Heart right ventricle (tissue), 16 donors: Measurements from ENCODE around the gene ZNF182. TPM values are rescaled to one million over a fixed set of nuclear protein-coding genes. Genes with fewer than 3 reads are reported as not detected.

Source experiments
- ATAC-seq, 8 donors: fragments of 200-7000 bp; cut with Tn5 transposase; one replicate each; pipeline ENCODE4 v1.9.1; 2020; ENCODE audit warnings: mild to moderate bottlenecking in 8 of 8, moderate library complexity in 8 of 8, moderate number of reproducible peaks in 1 of 8
- DNase-seq, 2 donors: peaks; one replicate each; pipeline ENCODE4 v3.0.0-alpha.2; 2020
- H3K27ac ChIP-seq, 10 donors: fragments of 200-600 bp; sonication (generic) in 2 of 10; one replicate each; pipeline versions ENCODE4 v1.5.0 to v1.8.0; 2020 to 2022; ENCODE audit warnings: mild to moderate bottlenecking in 3 of 10
- H3K27me3 ChIP-seq, 7 donors: fragments of 200-600 bp; one replicate each; pipeline ENCODE4 v1.8.0; 2021 to 2022; ENCODE audit warnings: mild to moderate bottlenecking in 2 of 7
- H3K36me3 ChIP-seq, 9 donors: fragments of 200-600 bp; sonication (generic) in 1 of 9; one replicate each; pipeline versions ENCODE4 v1.5.0 to v1.8.0; 2020 to 2022; ENCODE audit warnings: mild to moderate bottlenecking in 2 of 9
- H3K4me1 ChIP-seq, 9 donors: fragments of 200-600 bp; sonication (generic) in 1 of 9; one replicate each; pipeline versions ENCODE4 v1.5.0 to v1.8.0; 2020 to 2022; ENCODE audit warnings: mild to moderate bottlenecking in 4 of 9
- H3K4me3 ChIP-seq, 10 donors: fragments of 200-600 bp; sonication (generic) in 2 of 10; one replicate each; pipeline versions ENCODE4 v1.5.0 to v1.8.0; 2020 to 2022; ENCODE audit warnings: mild to moderate bottlenecking in 7 of 10, moderate library complexity in 2 of 10
- H3K9me3 ChIP-seq, 11 donors: fragments of 200-600 bp in 10 of 11; sonication (generic) in 2 of 11; one replicate each; pipeline versions ENCODE4 v1.5.0 to v1.8.0; 2013 to 2022; ENCODE audit warnings: mild to moderate bottlenecking in 2 of 11, control low read depth in 1 of 11, moderate library complexity in 1 of 11
- CTCF ChIP-seq, 9 donors: fragments of 200-600 bp; sonication (generic) in 2 of 9; IDR thresholded peaks; one replicate each; pipeline versions ENCODE4 v1.5.0 to v1.8.0; 2021 to 2022; ENCODE audit warnings: antibody characterized with exemption in 9 of 9, mild to moderate bottlenecking in 5 of 9, moderate library complexity in 1 of 9
- WGBS, 2 donors: extraction: QIAGEN DNeasy Blood & Tissue Kit; methylation state at CpG; one replicate each; pipeline ENCODE4 v1.1.7; 2013; ENCODE audit warnings: inconsistent platforms in 1 of 2; 5-methylcytosine and 5-hydroxymethylcytosine counted together
- intact Hi-C, 10 donors: fragments of 100-400 bp; cut with DNase I; formaldehyde crosslinking; loops; one replicate each; pipeline versions ENCODE4 v1.11.1 to v1.14.2; 2022
- polyA plus RNA-seq, 2 donors: library from polyadenylated mRNA; stranded (reverse); fragments of 200-250 nt; gene quantifications; one replicate each; pipeline ENCODE4 v1.2.3, GENCODE V29; 2013
- total RNA-seq, 10 donors: library from RNA; stranded (reverse); fragmentation: NEBNext Ultra II Directional in 3 of 10; extraction: Animal tissue kit (Norgen Biotek cat#: 25700) in 3 of 10; gene quantifications; one replicate each; pipeline versions ENCODE4 v1.2.1 to v1.2.4, GENCODE V29; 2021 to 2023
- donor health status: Arrhythmogenic right ventricular cardiomyopathy.
- donor health status: ischemic (EF 13 %, LVEDD 7.1; RV severe dilation, severe dysfunction).
- donor health status: healthy with polysubstance abuse.
- donor health status: DM: no; HTN: yes; CAD: no.
- donor health status: DM: no; HTN: no; CAD: no.
- donor health status: ischemic (EF 25% LVEDD 6.9; RV normal size, moderate dysfunction).
- donor health status: ischemic (EF 25% LVEDD 5.7; RV mildly dilated, moderate dysfunction).
- donor health status: healthy.
- donor health status: DM: yes; HTN: yes; CAD: no.
- donor health status: Ischemic cardiomyopathy.
- donor health status: ischemic (EF 35%, LVEDD 5.7; RV mildly dilated, moderate dysfunction).
- donor health status: nonischemic (EF 11% LVEDD 7.7; RV severe dilation, severe dysfunction).
- donor health status: DM: yes; HTN: yes; CAD: no.
- donor health status: PGD.
- donor health status: ischemic (EF 29% LVEDD 5.4; RV normal size, mild dysfunction).
- donor health status: nonischemic (EF 23%, LVEDD 6.1; RV moderate dilation, normal function).

Gene ZNF182
- total and polyA plus RNA-seq, 12 donors, result 1.6 to 4.3 (median 3.1) TPM

- peaks cover 0 to 6% (median 0%) of the 10 kb centered on the region in 9 donors for H3K4me1 ChIP-seq
- H3K4me3 ChIP-seq, result no peak overlapping the region
- H3K27me3 ChIP-seq, result no peaks in the 10 kb centered on the region
- intact Hi-C loops, result no loop called here
- peaks cover 0 to 40% (median 0%) of the 10 kb centered on the region in 11 donors for H3K9me3 ChIP-seq
- ATAC-seq, result no peak
- no peak for DNase-seq
- H3K27ac ChIP-seq, result no peak overlapping the region
- peaks cover 0 to 33% (median 0%) of the 10 kb centered on the region in 9 donors for H3K36me3 ChIP-seq
- 95 to 100% methylated on average over 2 of the region's 2 CpGs for WGBS, 2 donors
- TF ChIP-seq CTCF (IDR thresholded peaks at IDR 0.05), result no peak
Observed at GRCh38 chrX:47992669-47993068, 11.1 kb downstream of the ZNF182 start.

- Histone ChIP-seq H3K27ac (no peak overlapping the region), H3K4me3 (no peak overlapping the region), H3K4me1 (peaks cover 0 to 6% (median 0%) of the 10 kb centered on the region in 9 donors), H3K9me3 (peaks cover 0 to 37% (median 0%) of the 10 kb centered on the region in 11 donors), H3K27me3 (no peaks in the 10 kb centered on the region), H3K36me3 (peaks cover 0 to 36% (median 0%) of the 10 kb centered on the region in 9 donors)
- 47 to 67% methylated on average over 1 of the region's 1 CpG for WGBS, 2 donors
- DNase-seq, result no peak
- ATAC-seq, result no peak
- no peak for TF ChIP-seq CTCF (IDR thresholded peaks at IDR 0.05)
- intact Hi-C loops, result no loop called here
Observed at GRCh38 chrX:47992095-47992380, 11.8 kb downstream of the ZNF182 start.

- ATAC-seq (no peak), DNase-seq (no peak)
- intact Hi-C loops, result no loop called here
- H3K4me3 ChIP-seq, result no peak overlapping the region
- no peak for TF ChIP-seq CTCF (IDR thresholded peaks at IDR 0.05)
- 79% methylated on average over 5 of the region's 5 CpGs for WGBS, 2 donors
- peaks cover 0 to 37% (median 0%) of the 10 kb centered on the region in 11 donors for H3K9me3 ChIP-seq
- H3K36me3 ChIP-seq, result peaks cover 0 to 35% (median 0%) of the 10 kb centered on the region in 9 donors
- H3K27ac ChIP-seq, result no peak overlapping the region
- H3K27me3 ChIP-seq, result no peaks in the 10 kb centered on the region
- peaks cover 0 to 6% (median 0%) of the 10 kb centered on the region in 9 donors for H3K4me1 ChIP-seq
Observed at GRCh38 chrX:47991263-47992094, 12.3 kb downstream of the ZNF182 start.

GRCh38 chrX:47976254-47977151 lies 27.3 kb downstream of the ZNF182 start:
- 98% methylated on average over 6 of the region's 6 CpGs for WGBS, 2 donors
- no peak for TF ChIP-seq CTCF (IDR thresholded peaks at IDR 0.05)
- no peak overlapping the region for H3K4me3 ChIP-seq
- ATAC-seq (no peak), DNase-seq (no peak)
- no peaks in the 10 kb centered on the region for H3K27me3 ChIP-seq
- no peak overlapping the region for H3K27ac ChIP-seq
- peaks cover 0 to 69% (median 38%) of the 10 kb centered on the region in 9 donors for H3K36me3 ChIP-seq
- intact Hi-C loops, result no loop called here
- H3K4me1 ChIP-seq, result no peaks in the 10 kb centered on the region
- H3K9me3 ChIP-seq, result peaks cover 0 to 98% (median 47%) of the 10 kb centered on the region in 11 donors
